Spleen (tissue), 7 donors: ENCODE measurements around the gene CABP1.

Source experiments
- CTCF ChIP-seq, 11 experiments: fragments of 200-600 bp in 7 of 11; fragments of 450-650 bp in 4 of 11; sonication (generic) in 4 of 11; IDR thresholded peaks in 8 of 11; conservative IDR thresholded peaks in 3 of 11; 1 replicate in 7 of 11; 2 replicates in 4 of 11; pipeline versions ENCODE4 v1.4.0 to v1.8.0; 2016 to 2021; ENCODE audit warnings: antibody characterized with exemption in 11 of 11, inconsistent platforms in 4 of 11, mild to moderate bottlenecking in 1 of 11
- POLR2A ChIP-seq, 3 donors: fragments of 450-650 bp; IDR thresholded peaks; one replicate each; pipeline ENCODE4 v1.5.1; 2017; ENCODE audit warnings: antibody characterized with exemption in 3 of 3, mild to moderate bottlenecking in 1 of 3
- POLR2AphosphoS5 ChIP-seq, 3 donors: sonication (generic); formaldehyde crosslinking; IDR thresholded peaks; one replicate each; pipeline ENCODE4 v1.5.1; 2017; ENCODE audit warnings: antibody characterized with exemption in 3 of 3
- donor health status: DM: no; HTN: no; CAD: no; lungs with moderate emphysema.
- donor health status: DM: no; HTN: no; CAD: no.
- donor health status: DM: no; HTN: no; CAD: no.

- no peak for TF ChIP-seq CTCF (IDR thresholded peaks at IDR 0.05 in 8 of 11, conservative IDR thresholded peaks at IDR 0.05 in 3 of 11)
- TF ChIP-seq POLR2A (IDR thresholded peaks at IDR 0.05): no peak
- TF ChIP-seq POLR2AphosphoS5 (IDR thresholded peaks at IDR 0.05): no peak
These were observed 12.4 kb downstream of the CABP1 start for GRCh38 chr12:120652656-120653435.
